H1 (cell line): ENCODE measurements around the gene ARHGAP15.

Experiments
- ATF2 ChIP-seq: IDR thresholded peaks from 2 replicates; pipeline ENCODE4 v1.6.1; 2012; ENCODE audit warnings: low read length, inconsistent platforms
- CTBP2 ChIP-seq: IDR thresholded peaks from 2 replicates; pipeline ENCODE4 v1.7.0; 2011; ENCODE audit warnings: borderline replicate concordance, mild to moderate bottlenecking, moderate library complexity, mixed read lengths, low read length; ENCODE audit not compliant: insufficient read depth, insufficient read length
- EZH2 ChIP-seq: fragments of 200-600 bp; sonication (generic); IDR thresholded peaks from 2 replicates; pipeline ENCODE4 v1.7.1; 2012; ENCODE audit warnings: low read depth, mild to moderate bottlenecking, moderate library complexity, low read length, inconsistent platforms; ENCODE audit not compliant: severe bottlenecking
- JUND ChIP-seq: IDR thresholded peaks from 2 replicates; pipeline ENCODE4 v1.6.1; 2011; ENCODE audit warnings: mild to moderate bottlenecking, improper control_type of control experiment, low read length
- MAX ChIP-seq: IDR thresholded peaks from 2 replicates; pipeline ENCODE4 v1.6.1; 2012; ENCODE audit warnings: inconsistent platforms
- POLR2AphosphoS5 ChIP-seq: IDR thresholded peaks from 2 replicates; pipeline ENCODE4 v1.6.1; 2011; ENCODE audit warnings: low read depth, low read length
- TAF1 ChIP-seq: IDR thresholded peaks from 2 replicates; pipeline ENCODE4 v1.6.1; 2011; ENCODE audit warnings: mild to moderate bottlenecking, low read depth, low read length
- TEAD4 ChIP-seq: IDR thresholded peaks from 2 replicates; pipeline ENCODE4 v1.6.1; 2012; ENCODE audit warnings: low read depth, low read length, inconsistent platforms, mixed read lengths
- ZNF274 ChIP-seq: IDR thresholded peaks from 2 replicates; pipeline ENCODE4 v1.7.0; 2012; ENCODE audit warnings: low read length, borderline replicate concordance; ENCODE audit errors: extremely low read depth
- TF ChIP-seq, protein P1 (sequence below), 3 experiments: IDR thresholded peaks; 1 replicate in 2 of 3; 2 replicates in 1 of 3; pipeline versions ENCODE4 v1.5.1 to v1.6.1; 2011; ENCODE audit warnings: low read length in 3 of 3, mild to moderate bottlenecking in 3 of 3, inconsistent platforms in 2 of 3, low read depth in 1 of 3, moderate library complexity in 1 of 3; ENCODE audit not compliant: insufficient read depth in 1 of 3; ENCODE audit errors: control extremely low read depth in 1 of 3
- TF ChIP-seq, protein P2 (sequence below): IDR thresholded peaks from 2 replicates; pipeline ENCODE4 v1.6.1; 2011; ENCODE audit warnings: low read depth, mild to moderate bottlenecking, low read length; ENCODE audit not compliant: insufficient read depth

DNA sequence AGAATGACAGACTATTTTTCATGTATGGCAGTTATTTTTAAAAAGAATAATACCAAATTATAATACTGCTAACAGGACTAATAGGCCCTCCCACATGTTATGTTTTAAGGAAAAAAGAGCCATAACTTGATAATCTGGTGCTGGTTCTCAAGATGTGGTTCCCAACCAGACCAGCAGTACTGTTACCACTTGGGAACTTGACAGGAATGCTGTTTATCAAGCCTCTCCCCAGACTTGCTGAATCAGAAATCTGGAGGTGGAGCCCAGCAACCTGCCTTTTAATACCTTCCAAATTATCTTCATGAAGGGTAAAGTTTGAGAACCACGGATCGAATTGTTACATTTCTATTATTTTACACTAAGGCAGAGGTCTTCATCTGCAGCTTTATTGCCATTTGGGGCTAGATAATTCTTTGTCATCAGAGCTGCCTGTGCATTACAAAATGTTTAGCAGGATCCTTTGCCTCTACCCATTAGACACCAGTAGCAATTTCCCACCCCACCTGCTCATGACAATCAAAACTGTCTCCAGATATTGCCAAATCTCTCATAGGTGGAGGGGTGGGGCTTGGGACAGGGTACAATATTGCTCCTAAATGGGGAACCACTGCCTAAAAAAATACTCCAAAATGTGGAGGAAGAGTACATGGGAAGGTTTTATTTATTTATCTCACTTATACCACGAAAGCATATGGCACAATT, 629.6 kb downstream of the ARHGAP15 start:
- TF ChIP-seq, protein P1, sequence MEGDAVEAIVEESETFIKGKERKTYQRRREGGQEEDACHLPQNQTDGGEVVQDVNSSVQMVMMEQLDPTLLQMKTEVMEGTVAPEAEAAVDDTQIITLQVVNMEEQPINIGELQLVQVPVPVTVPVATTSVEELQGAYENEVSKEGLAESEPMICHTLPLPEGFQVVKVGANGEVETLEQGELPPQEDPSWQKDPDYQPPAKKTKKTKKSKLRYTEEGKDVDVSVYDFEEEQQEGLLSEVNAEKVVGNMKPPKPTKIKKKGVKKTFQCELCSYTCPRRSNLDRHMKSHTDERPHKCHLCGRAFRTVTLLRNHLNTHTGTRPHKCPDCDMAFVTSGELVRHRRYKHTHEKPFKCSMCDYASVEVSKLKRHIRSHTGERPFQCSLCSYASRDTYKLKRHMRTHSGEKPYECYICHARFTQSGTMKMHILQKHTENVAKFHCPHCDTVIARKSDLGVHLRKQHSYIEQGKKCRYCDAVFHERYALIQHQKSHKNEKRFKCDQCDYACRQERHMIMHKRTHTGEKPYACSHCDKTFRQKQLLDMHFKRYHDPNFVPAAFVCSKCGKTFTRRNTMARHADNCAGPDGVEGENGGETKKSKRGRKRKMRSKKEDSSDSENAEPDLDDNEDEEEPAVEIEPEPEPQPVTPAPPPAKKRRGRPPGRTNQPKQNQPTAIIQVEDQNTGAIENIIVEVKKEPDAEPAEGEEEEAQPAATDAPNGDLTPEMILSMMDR (IDR thresholded peaks at IDR 0.05; ENCODE audit: control extremely low read depth in 1 of 3, insufficient read depth in 1 of 3, low read depth in 1 of 3, low read length in 3 of 3) = no peak
- TF ChIP-seq JUND (no peak), MAX (no peak), CTBP2 (no peak), EZH2 (no peak), POLR2AphosphoS5 (no peak), TEAD4 (no peak), ZNF274 (no peak), ATF2 (no peak), TAF1 (no peak)
- TF ChIP-seq, protein P2, sequence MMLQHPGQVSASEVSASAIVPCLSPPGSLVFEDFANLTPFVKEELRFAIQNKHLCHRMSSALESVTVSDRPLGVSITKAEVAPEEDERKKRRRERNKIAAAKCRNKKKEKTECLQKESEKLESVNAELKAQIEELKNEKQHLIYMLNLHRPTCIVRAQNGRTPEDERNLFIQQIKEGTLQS = no peak
